GM18873 (cell line): ENCODE data around the gene GANAB.
"Not testable (repeated sequence)": the region's sequence is repeated elsewhere in the genome, so short reads cannot be mapped to it uniquely, and the experiment has no call there.

Source experiments
- ATAC-seq: cut with Tn5 transposase; IDR thresholded peaks from one replicate; pipeline ENCODE4 v1.9.1; 2021; ENCODE audit warnings: mild to moderate bottlenecking, moderate library complexity, moderate number of reproducible peaks; ENCODE audit not compliant: unreplicated experiment, low FRiP score

The GANAB gene

DNA sequence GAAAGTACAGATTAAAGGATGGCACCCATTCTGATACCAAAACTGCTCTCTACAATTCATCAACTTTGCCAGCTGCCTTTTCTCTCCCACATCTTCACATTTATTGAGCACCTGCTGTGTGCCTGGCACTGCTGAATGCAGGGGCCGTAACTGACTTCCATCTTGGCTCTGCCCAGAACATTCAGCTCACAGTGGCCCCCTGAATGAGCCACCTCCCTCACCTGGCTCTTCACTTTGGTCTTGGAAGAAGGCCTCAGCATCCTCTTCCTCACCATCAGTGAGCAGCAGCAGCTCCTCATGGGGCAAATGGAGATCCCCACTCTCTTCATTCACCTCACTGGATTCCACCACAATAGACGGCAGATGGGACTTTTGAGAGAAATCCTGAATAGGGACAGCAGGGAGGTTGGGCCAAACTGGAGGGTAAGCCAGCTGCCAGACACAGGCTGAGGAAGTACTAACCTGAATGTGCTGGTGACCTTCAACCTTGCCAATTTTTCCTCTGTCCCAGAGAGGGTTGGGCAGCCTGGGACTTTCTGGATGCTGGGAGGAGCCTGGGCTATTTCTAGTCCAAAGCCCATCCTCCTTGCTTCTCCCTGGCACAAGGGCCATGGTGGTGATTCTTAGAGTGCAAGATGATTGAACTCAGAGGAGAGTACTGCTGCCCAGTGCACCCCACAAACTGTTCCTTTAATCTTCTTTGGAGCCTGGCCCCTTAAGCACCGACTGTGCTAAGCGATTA is 23.2 kb upstream of the GANAB start:
- no peak for ATAC-seq

DNA sequence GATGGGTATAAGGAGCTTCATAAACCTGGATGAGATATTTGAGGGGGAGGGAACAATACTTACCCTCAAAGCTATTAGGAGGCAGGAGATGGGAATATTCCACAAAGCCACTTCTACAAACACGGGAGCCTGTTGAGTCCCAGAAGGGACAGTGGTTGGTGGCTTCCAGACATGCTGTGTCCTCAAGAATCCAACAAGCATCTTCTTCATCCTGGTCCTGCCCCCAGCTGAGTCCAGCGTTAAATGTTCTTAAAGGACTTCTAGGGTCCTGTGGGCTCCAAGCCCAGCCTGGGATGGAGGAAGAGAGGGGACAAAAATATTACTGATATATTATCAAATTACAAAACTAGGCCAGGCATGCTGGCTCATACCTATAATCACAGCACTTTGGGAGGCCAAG is 21.0 kb upstream of the GANAB start:
- no peak for ATAC-seq

DNA sequence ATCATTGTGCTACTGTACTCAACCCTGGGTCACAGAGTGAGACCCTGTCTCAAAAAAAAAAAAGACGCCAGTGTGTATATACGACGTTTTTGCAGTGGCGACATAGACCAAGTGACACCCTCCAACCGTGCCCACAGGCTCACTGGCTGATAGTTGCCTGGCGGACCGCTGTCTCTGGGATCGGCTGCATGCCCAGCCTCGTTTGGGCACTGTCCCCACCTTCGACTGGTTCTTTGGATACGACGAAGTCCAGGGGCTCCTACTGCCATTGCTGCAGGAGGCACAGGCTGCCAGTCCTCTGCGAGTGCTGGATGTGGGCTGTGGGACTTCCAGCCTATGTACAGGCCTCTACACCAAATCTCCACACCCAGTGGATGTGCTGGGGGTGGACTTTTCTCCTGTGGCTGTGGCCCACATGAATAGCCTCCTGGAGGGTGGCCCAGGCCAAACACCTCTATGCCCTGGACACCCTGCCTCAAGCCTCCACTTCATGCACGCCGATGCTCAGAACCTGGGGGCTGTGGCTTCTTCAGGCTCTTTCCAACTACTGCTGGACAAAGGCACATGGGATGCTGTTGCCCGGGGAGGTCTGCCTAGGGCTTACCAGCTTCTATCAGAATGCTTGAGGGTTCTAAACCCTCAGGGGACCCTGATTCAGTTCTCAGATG is 20.0 kb upstream of the GANAB start:
- ATAC-seq, result no peak

DNA sequence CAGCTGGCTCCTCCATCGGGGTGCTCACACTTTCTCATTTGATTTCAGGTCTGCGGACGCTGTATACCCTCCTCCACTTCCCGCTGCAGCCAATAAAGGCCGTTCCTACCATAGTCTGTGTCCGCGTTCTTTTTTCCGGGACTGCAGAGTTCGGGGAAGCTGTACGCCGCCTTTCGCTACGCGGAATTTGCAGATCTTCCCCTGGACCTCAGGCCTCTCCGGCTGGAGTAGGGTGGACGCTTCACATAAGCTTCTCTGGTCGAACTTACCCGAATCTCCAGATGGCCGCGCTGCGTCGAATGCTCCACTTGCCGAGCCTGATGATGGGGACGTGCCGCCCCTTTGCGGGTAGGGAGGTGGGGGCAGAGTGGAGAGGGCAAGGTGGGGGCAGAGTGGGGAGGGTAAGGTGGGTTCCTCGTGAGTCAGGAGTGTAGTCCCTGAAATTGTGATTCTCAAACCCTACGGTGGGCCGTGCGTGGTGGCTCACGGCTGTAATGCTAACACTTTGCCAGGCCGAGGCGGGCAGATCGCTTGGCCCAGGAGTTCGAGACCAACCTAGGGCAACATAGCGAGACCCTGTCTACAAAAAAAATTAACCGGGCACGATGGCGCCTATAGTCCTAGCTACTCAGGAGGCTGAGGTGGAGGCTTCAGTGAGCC is 19.3 kb upstream of the GANAB start:
- ATAC-seq, result peak; percentile 12

DNA sequence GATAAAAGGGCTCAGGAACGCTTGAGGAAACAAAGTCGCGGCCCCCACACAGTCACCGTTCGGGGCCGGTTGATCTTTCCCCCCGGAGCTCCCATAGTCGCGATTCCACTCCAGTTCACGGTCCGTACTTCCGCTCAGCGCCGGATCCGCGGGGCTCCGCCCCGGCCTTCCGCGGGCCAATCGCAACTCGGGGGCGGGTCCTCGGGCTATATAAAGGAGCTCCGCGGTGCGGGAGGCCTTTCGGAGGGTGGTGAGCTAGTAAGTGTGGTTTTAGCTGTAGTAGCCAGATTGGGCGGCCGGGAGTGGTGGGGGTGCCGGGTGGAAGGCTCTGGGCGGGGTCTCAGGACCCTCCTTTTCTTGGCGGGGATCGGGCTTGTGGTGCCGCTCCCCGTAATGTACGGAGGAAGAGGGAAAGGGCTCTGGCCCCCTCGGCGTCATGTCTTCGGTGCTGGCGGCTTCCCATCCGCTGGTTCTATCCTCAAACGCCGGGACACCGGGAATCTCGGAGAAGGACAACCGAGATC is 18.7 kb upstream of the GANAB start, which contains the start of the genes C11orf98 and CSKMT:
Gene C11orf98 (minus strand): TSS at position 136 of the 524 bp plus-strand sequence. CDS start 41 bp downstream, at position 95.
Gene CSKMT (plus strand): TSS at position 238 of the 524 bp plus-strand sequence. CDS start 568 bp downstream, outside the sequence.
- ATAC-seq, result peak; percentile 57

DNA sequence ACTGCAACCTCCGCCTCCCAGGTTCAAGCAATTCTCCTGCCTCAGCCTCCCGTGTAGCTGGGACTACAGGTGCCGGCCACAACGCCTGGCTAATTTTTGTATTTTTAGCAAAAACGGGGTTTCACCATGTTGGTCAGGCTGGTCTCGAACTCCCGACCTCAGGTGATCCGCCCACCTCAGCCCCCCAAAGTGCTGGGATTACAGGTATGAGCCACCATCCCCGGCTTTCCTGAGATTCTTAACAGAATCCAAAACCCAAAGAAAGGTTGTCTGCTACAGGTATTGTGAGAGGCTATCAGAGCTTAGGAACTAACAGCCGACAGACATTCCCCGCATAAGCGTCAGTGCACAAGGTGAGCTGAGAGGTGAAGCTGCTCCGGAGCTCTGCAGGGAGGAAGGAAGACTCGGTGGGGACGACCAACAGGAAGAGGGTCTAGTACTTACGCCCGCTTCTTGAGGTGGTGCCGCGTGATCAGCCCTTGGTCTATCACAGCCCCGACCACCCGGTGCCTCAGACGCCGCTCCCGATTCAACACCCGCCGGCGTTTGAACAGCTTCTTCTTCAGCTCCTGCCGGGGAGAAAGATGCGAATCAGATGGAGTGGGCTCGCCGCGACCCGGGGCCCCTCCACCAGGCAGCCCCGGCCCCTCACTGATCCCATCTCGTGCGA is 18.1 kb upstream of the GANAB start:
- ATAC-seq, result peak; percentile 12

DNA sequence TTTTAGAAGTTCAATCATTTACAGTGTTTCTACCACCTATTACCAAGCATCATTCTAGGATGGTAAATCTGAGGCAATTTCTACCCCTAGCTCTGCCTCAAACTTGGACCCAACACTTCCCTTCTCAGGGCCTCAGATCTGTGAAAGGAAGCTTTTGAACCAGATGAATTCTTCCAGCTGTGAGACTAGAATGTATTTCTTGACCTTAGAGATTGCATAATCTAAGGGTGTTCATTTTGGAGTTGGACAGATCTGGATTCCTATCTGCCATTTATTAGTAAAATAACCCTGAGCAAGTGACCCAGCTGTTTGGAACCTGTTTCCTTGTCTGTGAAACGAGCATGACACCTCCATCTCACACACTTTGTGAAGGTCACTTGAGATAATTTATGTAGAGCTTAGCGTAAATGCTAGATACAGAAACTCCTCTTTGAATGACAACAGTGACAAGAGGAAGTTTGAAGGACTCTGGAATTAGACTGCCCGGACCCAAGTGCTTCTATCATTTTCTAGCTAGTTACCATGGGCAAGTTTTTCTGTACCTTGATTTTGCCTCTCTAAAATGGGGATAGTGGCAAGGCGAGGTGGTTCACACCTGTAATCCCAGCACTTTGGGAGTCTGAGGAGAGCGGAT is 10.5 kb upstream of the GANAB start:
- ATAC-seq, result no peak

DNA sequence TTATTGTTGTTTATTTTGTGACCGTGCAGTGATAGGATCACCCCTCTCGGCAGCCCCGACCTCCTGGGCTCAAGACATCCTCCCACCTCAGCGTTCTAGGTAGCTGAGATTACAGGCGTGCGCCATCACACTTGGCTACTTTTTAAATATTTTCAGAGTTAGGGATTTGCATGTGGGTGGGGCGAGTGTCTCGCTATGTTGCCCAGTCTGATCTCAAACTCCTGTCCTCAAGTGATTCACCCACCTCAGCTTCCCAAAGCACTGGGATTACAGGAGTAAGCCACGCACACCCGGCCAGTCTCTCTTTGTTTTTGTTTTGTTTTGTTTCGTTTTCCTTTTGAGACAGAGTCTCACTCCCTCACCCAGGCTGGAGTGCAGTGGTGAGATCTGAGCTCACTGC is 7.9 kb upstream of the GANAB start:
- ATAC-seq, result no peak

DNA sequence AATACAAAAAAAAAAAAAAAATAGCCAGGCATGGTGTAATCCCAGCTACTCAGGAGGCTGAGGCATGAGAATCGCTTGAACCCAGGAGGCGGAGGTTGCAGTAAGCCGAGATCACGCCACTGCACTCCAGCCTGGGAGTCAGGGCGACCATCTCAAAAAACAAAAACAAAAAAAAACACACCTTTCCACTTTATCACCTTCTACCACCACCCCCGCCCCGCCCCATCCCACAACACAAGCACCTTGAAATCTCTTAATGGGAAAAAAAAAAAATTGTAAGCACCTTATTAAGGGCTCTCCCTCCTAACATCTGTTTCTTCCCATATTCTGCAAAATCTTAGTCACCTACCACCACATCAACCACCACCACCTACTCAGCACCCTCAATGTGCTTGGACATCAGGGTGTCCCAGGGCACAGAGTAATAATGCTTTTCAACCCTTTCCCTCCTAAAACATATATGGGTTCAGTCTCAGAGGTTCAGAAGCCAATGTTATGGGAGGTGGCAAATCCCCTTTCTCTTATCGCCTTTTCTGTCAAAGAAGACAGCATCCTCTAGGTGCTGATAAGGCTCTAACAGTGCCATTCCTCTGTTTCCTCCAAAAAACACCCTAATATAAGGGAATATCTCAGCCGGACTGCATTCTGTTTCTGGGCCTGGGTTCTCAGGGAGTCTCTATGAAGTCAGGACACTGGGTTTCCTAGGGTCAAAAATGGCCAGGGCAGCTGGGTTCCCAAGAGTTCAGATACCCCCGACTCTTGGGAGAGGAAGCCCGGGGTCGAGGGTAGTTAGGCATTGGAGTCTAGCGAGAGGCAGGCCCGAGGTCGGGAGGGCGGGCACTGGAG is 6.0 kb upstream of the GANAB start:
- no peak for ATAC-seq

DNA sequence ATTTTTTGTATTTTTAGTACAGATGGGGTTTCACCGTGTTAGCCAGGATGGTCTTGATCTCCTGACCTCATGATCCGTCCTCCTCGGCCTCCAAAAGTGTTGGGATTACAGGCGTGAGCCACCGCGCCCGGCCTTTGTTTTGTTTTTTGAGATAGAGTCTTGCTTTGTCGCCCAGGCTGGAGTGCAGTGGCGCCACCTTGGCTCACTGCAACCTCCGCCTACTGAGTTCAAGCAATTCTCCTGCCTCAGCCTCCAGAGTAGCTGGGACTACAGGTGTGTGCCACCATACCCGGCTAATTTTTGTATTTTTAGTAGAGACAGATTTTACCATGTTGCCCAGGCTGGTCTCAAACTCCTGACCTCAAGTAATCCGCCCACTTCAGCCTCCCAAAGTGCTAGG is 3.9 kb upstream of the GANAB start:
- not testable (repeated sequence) for ATAC-seq

DNA sequence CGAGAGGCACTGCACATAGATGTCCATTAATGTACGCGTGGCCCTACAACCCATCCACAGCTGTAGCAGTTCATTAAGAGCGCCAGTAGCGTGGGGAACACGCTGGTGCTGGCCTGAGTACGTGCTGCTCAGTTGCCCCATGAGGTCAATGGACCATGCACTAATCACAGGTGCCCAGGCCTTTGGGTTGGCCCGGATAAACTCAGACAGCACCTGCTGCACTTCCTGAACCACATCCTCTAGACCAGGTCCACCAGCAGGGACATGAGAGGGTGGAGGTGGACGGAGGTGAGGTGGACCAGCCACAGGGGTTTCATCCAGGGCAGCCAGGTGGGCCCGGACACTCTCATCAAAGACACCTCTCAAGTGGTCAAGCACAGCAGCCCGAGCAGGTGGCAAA is 3.1 kb upstream of the GANAB start:
- no peak for ATAC-seq

DNA sequence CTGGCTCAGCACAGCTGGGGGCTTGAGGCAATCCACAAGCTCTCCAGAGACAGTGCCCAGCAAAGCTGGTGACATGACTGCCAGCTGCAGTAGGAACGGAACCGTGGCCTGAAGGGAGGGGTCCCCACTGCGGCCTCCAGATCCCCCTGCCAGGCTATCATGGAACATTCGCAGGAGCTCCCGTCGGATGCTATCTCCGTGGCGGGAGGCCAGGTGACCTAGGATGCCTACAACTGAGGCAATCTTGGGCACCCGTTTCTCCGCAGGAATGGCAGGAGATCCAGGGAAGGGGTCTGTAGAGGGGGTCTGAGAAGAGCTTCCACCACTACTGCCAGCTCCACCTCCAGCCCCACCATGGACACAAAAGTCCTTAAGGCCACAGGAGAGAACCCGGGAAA is 2.6 kb upstream of the GANAB start:
- no peak for ATAC-seq

DNA sequence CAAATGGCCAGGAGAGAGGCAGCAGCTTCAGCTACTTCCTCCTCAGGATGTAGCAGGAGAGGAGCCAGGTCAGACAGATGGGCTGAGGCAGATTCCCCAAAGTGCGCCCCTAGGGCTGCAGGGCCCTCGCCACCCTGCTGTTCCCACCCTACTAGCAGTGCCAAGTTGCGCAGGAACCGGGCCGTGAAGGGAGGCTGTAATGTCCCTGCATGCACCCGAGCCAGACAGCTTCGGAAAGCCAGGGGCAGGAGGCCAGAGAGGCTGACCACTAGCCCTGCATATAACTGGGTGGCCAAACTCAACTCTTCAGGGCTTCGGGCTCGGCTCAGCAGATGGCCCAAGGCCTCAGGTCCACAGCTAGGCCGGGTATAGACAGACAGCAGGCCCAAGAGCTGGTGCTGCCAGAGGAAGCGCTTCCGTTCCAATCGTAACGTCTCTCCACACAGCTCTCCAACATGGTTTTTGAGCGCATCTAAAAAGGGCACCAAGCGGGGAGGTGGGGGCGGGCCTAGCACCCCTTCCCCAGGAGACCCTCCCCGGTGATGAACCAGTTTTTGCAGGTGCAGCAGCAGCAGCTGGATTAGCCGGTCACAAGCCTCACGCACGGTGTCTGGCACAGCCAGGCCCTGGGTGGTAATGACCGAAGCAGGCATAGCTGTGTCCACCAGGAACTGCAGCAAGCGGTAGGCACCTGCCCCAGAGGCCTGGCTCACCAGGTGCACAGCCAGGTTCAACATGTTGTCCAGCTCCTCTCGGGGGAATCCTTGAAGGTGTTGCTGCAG is 2.0 kb upstream of the GANAB start:
- no peak for ATAC-seq

DNA sequence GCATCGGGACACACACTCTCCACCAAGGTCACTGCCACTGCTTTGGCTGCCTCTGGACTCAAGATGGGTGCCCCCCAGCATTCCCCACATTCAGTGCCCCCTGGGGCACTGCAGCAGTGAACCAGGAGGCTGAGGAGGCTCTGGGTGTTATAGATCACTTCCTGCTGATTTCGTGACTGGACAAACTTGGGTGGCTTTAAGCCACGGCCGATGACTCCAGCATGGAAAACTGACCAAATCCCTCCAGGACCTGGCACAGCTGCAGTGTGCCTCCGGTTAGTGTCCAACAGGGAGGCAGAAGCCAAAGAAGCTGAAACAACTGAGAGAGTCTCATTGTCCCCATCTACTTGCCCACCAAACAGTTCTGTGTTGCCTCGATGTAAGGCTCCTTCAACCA is 1.2 kb upstream of the GANAB start:
- no peak for ATAC-seq

DNA sequence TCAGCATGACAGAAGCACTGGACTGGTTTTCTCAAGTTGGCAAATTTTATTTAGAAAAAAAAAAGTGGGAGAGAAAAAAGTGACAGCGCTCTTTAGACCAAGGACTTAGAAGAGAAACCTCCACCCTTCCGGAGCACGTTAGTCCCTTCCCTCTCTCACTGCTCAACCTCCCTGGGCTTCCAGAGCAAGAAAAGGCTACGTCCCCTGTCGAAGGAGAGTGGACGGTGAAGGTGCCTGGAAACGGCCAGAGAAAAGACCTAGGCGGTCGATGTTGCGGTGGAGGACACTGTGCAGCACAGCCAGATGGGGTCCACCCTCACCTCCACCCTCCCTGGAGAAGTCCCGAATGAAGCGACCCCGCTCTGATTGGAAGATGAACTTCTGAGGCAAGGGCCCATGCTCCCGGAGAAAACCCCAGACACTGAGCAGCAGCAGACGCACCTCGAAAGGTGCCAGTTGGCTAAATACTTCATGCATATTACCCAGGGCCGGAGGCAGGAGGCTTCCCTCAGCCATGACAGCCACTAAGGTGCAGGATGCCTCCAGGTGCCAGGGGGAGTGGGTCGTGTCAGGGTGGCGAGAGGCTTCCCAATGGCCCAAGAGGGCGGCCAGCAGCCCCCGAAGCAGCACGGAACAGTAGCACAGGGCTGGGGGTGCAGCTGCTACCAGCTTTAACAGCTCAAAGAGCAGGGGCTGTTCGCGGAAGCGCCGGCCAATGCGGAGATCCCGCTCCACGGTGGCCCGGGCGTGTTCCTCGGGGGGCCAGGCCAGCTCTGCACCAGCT is 604 bp upstream of the GANAB start:
- no peak for ATAC-seq

DNA sequence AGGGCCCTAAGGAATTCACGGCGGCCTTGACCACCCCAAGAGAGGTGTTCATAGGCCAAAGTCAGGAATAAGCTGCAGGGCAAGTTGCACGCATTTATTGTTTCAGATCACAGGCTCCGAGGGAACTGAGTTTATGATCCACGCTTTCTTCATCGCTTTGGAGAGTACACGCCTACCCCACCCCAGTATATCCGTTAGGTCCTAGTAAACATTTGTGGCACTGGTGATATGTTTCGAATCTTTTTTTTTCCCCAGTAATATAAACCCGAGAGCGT is 805 bp downstream of the GANAB start:
- no peak for ATAC-seq

DNA sequence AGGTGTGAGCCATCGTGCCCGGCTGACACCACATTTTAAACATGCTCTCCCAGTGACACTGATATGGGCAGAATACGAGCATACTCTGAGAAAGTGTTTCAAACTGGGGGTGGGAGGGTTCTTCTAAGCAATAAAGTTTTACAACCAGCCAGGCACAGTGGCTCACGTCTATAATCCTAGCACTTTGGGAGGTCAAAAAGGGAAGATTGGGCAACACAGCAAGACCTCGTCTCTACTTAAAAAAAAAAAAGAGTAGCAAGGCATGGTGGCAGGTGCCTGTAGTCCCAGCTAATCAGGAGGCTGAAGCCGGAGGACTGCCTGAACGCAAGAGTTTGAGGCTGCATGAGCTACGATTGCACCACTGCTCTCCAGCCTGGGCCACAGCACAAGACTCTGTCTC is 2.2 kb downstream of the GANAB start:
- no peak for ATAC-seq

DNA sequence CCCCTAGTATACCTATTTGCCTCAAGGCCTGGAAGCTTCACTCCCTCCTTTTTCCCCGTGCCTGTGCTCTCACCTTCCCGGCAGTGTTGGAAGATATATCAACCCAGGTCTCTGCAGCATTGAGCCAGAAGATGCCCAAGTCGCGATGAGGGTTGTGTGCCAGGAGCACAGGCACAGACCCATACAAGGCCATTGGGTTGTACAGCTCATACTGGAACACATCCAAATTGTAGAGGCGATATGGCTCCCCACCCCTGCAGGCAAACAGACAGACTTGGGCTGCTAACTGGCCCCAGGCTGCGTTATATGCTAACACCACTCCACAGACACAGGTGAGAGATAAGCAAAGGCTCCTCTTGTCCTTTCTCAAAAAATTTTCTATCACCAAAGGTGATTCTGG is 13.9 kb downstream of the GANAB start:
- no peak for ATAC-seq
